K562 (cell line): ENCODE measurements around the gene ADPRM. TPM values are rescaled to one million over a fixed set of nuclear protein-coding genes. Genes with fewer than 3 reads are reported as not detected.

Experiments
- ATAC-seq: fragments of 200-7000 bp; cut with Tn5 transposase; 3 replicates; pipeline ENCODE4 v1.9.1; 2020; ENCODE audit warnings: moderate library complexity
- BruUV-seq: library from RNA; stranded (reverse); fragments of 400-500 nt; replicated peaks from 2 replicates; lab custom pipeline; 2021; lab: Mats Ljungman, UMichigan
- CTCF ChIA-PET: fragments of 300-600 bp; formaldehyde crosslinking; extraction: SDS; loops from one replicate; lab custom pipeline; 2021; ENCODE audit warnings: low intra/inter-chr PET ratio; lab: Yijun Ruan, JAX
- POLR2A ChIA-PET: fragments of 300-600, 350-650 bp; sonication (Branson Sonifier 250); formaldehyde crosslinking; extraction: SDS; loops from one replicate; lab custom pipeline; 2021; ENCODE audit warnings: antibody characterized with exemption, inconsistent platforms; lab: Yijun Ruan, JAX
- DNase-seq, 4 experiments: peaks; one replicate each; pipeline versions ENCODE4 v3.0.0 to v3.0.0-alpha.2; 2011 to 2018; ENCODE audit warnings: low spot score in 3 of 4, mixed read lengths in 3 of 4; ENCODE audit errors: extremely low read depth in 1 of 4
- FAIRE-seq: peaks from 2 replicates; lab custom pipeline; 2011; peaks lifted over from hg19 to GRCh38; lab: Jason Lieb, UNC
- H2AFZ ChIP-seq: 2 replicates; pipeline ENCODE4 v1.6.0; 2011; ENCODE audit warnings: low read depth, low read length, control low read depth, inconsistent platforms
- H3K27ac ChIP-seq: fragments of 200-600 bp; 3 replicates; pipeline ENCODE4 v1.8.0; 2011; ENCODE audit warnings: low read depth, mild to moderate bottlenecking, control low read depth, inconsistent platforms, low read length, moderate library complexity, mixed read lengths; ENCODE audit errors: extremely low read depth
- H3K27me3 ChIP-seq, 2 experiments: fragments of 300-600 bp in 1 of 2; 2 replicates in 1 of 2; 3 replicates in 1 of 2; pipeline versions ENCODE4 v1.6.0 to v1.8.0; 2011; ENCODE audit warnings: inconsistent platforms in 2 of 2, low read length in 2 of 2, mild to moderate bottlenecking in 1 of 2, mixed read lengths in 1 of 2, moderate library complexity in 1 of 2; ENCODE audit not compliant: control insufficient read depth in 2 of 2, insufficient read depth in 2 of 2
- H3K36me3 ChIP-seq: fragments of 300-600 bp; 3 replicates; pipeline ENCODE4 v1.8.0; 2011; ENCODE audit warnings: mild to moderate bottlenecking, low read length, inconsistent platforms; ENCODE audit not compliant: control insufficient read depth, insufficient read depth
- H3K4me1 ChIP-seq, 2 experiments: fragments of 200-600 bp in 1 of 2; replicated peaks in 1 of 2; 2 replicates in 1 of 2; 3 replicates in 1 of 2; pipeline versions ENCODE4 v1.5.1 to v1.8.0; 2011; ENCODE audit warnings: inconsistent platforms in 2 of 2, low read length in 2 of 2, mild to moderate bottlenecking in 1 of 2, mixed read lengths in 1 of 2, moderate library complexity in 1 of 2; ENCODE audit not compliant: control insufficient read depth in 2 of 2, insufficient read depth in 2 of 2
- H3K4me2 ChIP-seq: 2 replicates; pipeline ENCODE4 v1.6.1; 2011; ENCODE audit warnings: low read length, control low read depth, inconsistent platforms, mixed read lengths; ENCODE audit not compliant: insufficient read depth
- H3K4me3 ChIP-seq: fragments of 200-600 bp; sonication (generic), shearing (Covaris generic); 2 replicates; pipeline ENCODE4 v1.5.1; 2016; ENCODE audit warnings: control low read depth, inconsistent platforms
- H3K79me2 ChIP-seq: fragments of 200-600 bp; 3 replicates; pipeline ENCODE4 v1.8.0; 2011; ENCODE audit warnings: low read length, inconsistent platforms; ENCODE audit not compliant: control insufficient read depth, insufficient read depth
- H3K9ac ChIP-seq, 2 experiments: 2 replicates each; pipeline versions ENCODE4 v1.6.0 to v1.6.1; 2011; ENCODE audit warnings: low read depth in 2 of 2, low read length in 2 of 2, control low read depth in 1 of 2, inconsistent platforms in 1 of 2, mild to moderate bottlenecking in 1 of 2, mixed read lengths in 1 of 2; ENCODE audit not compliant: insufficient read depth in 1 of 2
- H3K9me1 ChIP-seq: one replicate; pipeline ENCODE4 v1.6.0; 2011; ENCODE audit warnings: inconsistent platforms, mild to moderate bottlenecking, low read length, moderate library complexity; ENCODE audit not compliant: control insufficient read depth, insufficient read depth
- H3K9me3 ChIP-seq: replicated peaks from 2 replicates; pipeline ENCODE4 v1.5.1; 2011; ENCODE audit warnings: low read depth, low read length, inconsistent platforms; ENCODE audit not compliant: control insufficient read depth, insufficient read depth
- H4K20me1 ChIP-seq: replicated peaks from 2 replicates; pipeline ENCODE4 v1.6.1; 2011; ENCODE audit warnings: low read length, inconsistent platforms, mixed read lengths; ENCODE audit not compliant: control insufficient read depth, insufficient read depth
- ETV1 ChIP-seq: fragments of 450-650 bp; conservative IDR thresholded peaks from 2 replicates; pipeline ENCODE4 v1.6.1; 2016; ENCODE audit warnings: missing genetic modification characterization, control low read depth, low read depth, missing compliant biosample characterization
- GABPB2 ChIP-seq: fragments of 250-450 bp; sonication (Bioruptor Pico); conservative IDR thresholded peaks from 2 replicates; pipeline ENCODE4 v1.5.1; 2021; ENCODE audit warnings: mild to moderate bottlenecking
- JUND ChIP-seq, 2 experiments: IDR thresholded peaks; 2 replicates in 1 of 2; 3 replicates in 1 of 2; pipeline ENCODE4 v1.6.1; 2011; ENCODE audit warnings: borderline replicate concordance in 2 of 2, low read depth in 2 of 2, low read length in 2 of 2, improper control_type of control experiment in 1 of 2, missing biosample characterization in 1 of 2, missing genetic modification characterization in 1 of 2, missing genetic modification reagents in 1 of 2
- KDM2B ChIP-seq: fragments of 250-450 bp; sonication (Bioruptor Pico); IDR thresholded peaks from 2 replicates; pipeline ENCODE4 v1.8.0; 2021; ENCODE audit warnings: mild to moderate bottlenecking, moderate library complexity
- MTF1 ChIP-seq: fragments of 250-450 bp; sonication (Bioruptor Pico); IDR thresholded peaks from 2 replicates; pipeline ENCODE4 v1.9.0; 2021; ENCODE audit warnings: moderate library complexity, mild to moderate bottlenecking, inconsistent platforms, borderline replicate concordance
- MXI1 ChIP-seq: IDR thresholded peaks from 2 replicates; pipeline ENCODE4 v1.6.1; 2011; ENCODE audit warnings: low read depth, mild to moderate bottlenecking, improper control_type of control experiment, low read length
- RREB1 ChIP-seq: fragments of 250-450 bp; sonication (Bioruptor Pico); IDR thresholded peaks from 2 replicates; pipeline ENCODE4 v1.4.0; 2020
- U2AF2 ChIP-seq: fragments of 200-400 bp; formaldehyde crosslinking; optimal IDR thresholded peaks from 2 replicates; pipeline ENCODE3; 2017; ENCODE audit warnings: low read depth, mild to moderate bottlenecking, low read length
- ZBTB26 ChIP-seq: fragments of 450-650 bp; formaldehyde crosslinking; IDR thresholded peaks from 2 replicates; pipeline ENCODE4 v1.4.0; 2022; ENCODE audit warnings: missing genetic modification characterization
- ZBTB7A ChIP-seq: IDR thresholded peaks from 2 replicates; pipeline ENCODE4 v1.6.1; 2011; ENCODE audit warnings: low read depth, mild to moderate bottlenecking, low read length, moderate library complexity, borderline replicate concordance; ENCODE audit not compliant: control insufficient read depth
- ZNF146 ChIP-seq: IDR thresholded peaks from one replicate; pipeline ENCODE4 v1.6.1; 2018; ENCODE audit warnings: missing compliant biosample characterization; ENCODE audit not compliant: unreplicated experiment
- ZNF280B ChIP-seq: fragments of 250-450 bp; sonication (Bioruptor Pico); IDR thresholded peaks from 2 replicates; pipeline ENCODE4 v1.5.1; 2021; ENCODE audit warnings: mild to moderate bottlenecking
- WGBS: fragments of 100-300 bp; shearing (Covaris generic); methylation state at CpG from one replicate; pipeline ENCODE4 v1.1.6; 2016; ENCODE audit warnings: low coverage, mixed read lengths; ENCODE audit not compliant: insufficient coverage; ENCODE audit errors: missing lambda C conversion rate; 5-methylcytosine and 5-hydroxymethylcytosine counted together
- in situ Hi-C: fragments of 300-500 bp; cut with MboI; formaldehyde crosslinking; loops from 4 replicates; pipeline ENCODE4 v1.15.0; 2018; ENCODE audit warnings: inconsistent platforms, mixed read lengths
- intact Hi-C: fragments of 100-400 bp; cut with micrococcal nuclease; formaldehyde crosslinking; loops from 2 replicates; pipeline ENCODE4 v1.14.2; 2022
- polyA plus RNA-seq, 8 experiments: library from polyadenylated mRNA; depleted of rRNA in 4 of 8; stranded (reverse) in 5 of 8; unstranded in 3 of 8; fragments of >200 nt; fragmentation: Nextera tagmentation in 2 of 8; fragmentation: Illumina TruSeq in 1 of 8; extraction: Ambion mirVana in 2 of 8; extraction: Trizol in 1 of 8; gene quantifications; 2 replicates each; pipeline versions ENCODE4 v1.2.1 to v1.2.3, GENCODE V29; 2011 to 2014; ENCODE audit warnings: inconsistent platforms in 1 of 8, missing spikeins in 1 of 8
- total RNA-seq, 7 experiments: library from RNA; depleted of rRNA in 6 of 7; stranded (reverse); fragments of >200 nt in 6 of 7; fragmentation: Illumina TruSeq in 2 of 7; extraction: Trizol in 2 of 7; gene quantifications; 2 replicates each; pipeline versions ENCODE4 v1.2.1 to v1.2.3, GENCODE V29; 2011 to 2021; ENCODE audit warnings: low replicate concordance in 1 of 7
- TF ChIP-seq, protein P1 (sequence below): sonication (generic); formaldehyde crosslinking; IDR thresholded peaks from 2 replicates; pipeline ENCODE4 v1.8.0; 2022; ENCODE audit warnings: mild to moderate bottlenecking, missing genetic modification reagents

ADPRM gene
- total and polyA plus RNA-seq, 9 of the 15 experiments (the other 6 are each of a cell fraction or from before 2014, with no cell fraction given), result 4.7 to 17.6 (median 6.2) TPM

GRCh38 chr17:10733666-10734065 is 36.3 kb downstream of the ADPRM start:
- Histone ChIP-seq H3K27me3 (no peaks in the 10 kb centered on the region), H3K4me2 (no peak overlapping the region), H3K36me3 (no peaks in the 10 kb centered on the region), H3K4me3 (no peak overlapping the region), H3K4me1 (0 out of 5 replicates have a peak, but pooled peaks cover 0 to 3% of the 10 kb centered on the region in 2 experiments), H4K20me1 (no peaks in the 10 kb centered on the region), H3K9me1 (no peaks in the 10 kb centered on the region), H3K9me3 (no peaks in the 10 kb centered on the region), H3K79me2 (no peaks in the 10 kb centered on the region), H3K9ac (no peak overlapping the region), H2AFZ (no peak overlapping the region), H3K27ac (no peak overlapping the region)
- CTCF ChIA-PET, result no interaction called here
- no peak for DNase-seq
- POLR2A ChIA-PET, result no interaction called here
- 0% methylated on average over 3 of the region's 3 CpGs for WGBS
- in situ Hi-C loops (no loop called here), intact Hi-C loops (no loop called here)
- FAIRE-seq, result no peak
- no peak for ATAC-seq
- no TSS peak for BruUV-seq
- TF ChIP-seq ZNF280B (CRISPR knock-in tag), result no peak
- TF ChIP-seq ZNF146, result no peak
- TF ChIP-seq ZBTB7A, result no peak
- TF ChIP-seq JUND (IDR thresholded peaks at IDR 0.05; ENCODE audit: borderline replicate concordance, low read depth, low read length), result no peak
- TF ChIP-seq JUND (tag; IDR thresholded peaks at IDR 0.05; ENCODE audit: borderline replicate concordance, low read depth, low read length), result no peak
- no peak for TF ChIP-seq KDM2B (CRISPR knock-in tag)
- TF ChIP-seq RREB1, result no peak
- no peak for TF ChIP-seq MTF1 (CRISPR knock-in tag)
- no peak for TF ChIP-seq U2AF2
- TF ChIP-seq GABPB2 (CRISPR knock-in tag), result no peak
- TF ChIP-seq ETV1 (tag), result no peak
- TF ChIP-seq, protein P1, sequence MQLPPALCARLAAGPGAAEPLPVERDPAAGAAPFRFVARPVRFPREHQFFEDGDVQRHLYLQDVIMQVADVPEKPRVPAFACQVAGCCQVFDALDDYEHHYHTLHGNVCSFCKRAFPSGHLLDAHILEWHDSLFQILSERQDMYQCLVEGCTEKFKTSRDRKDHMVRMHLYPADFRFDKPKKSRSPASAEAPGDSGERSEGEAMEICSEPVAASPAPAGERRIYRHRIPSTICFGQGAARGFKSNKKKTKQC, result no peak
- TF ChIP-seq ZBTB26 (CRISPR knock-in tag), result no peak
- no peak for TF ChIP-seq MXI1
